Activated naive CD4-positive, alpha-beta T cell treated with anti-CD3 and anti-CD28 coated beads, Interleukin-2, amount 50 U/mL, for 72 hours (primary cell): Measurements from ENCODE around the gene CD59. TPM values are rescaled to one million over a fixed set of nuclear protein-coding genes. Genes with fewer than 3 reads are reported as not detected.
A peak's percentile ranks its signal among the peaks of the same experiment; 100 is the strongest.
"Not testable (repeated sequence)": the region's sequence is repeated elsewhere in the genome, so short reads cannot be mapped to it uniquely, and the experiment has no call there.

Experiments
- ATAC-seq, 2 donors: fragments of 150-1000 bp; cut with Tn5 transposase; 2 replicates each; pipeline ENCODE4 v1.10.0; 2021; ENCODE audit warnings: mild to moderate bottlenecking in 2 of 2, moderate library complexity in 2 of 2
- DNase-seq, 2 donors: peaks; one replicate each; pipeline ENCODE4 v3.0.0; 2021 to 2022; ENCODE audit warnings: low spot score in 2 of 2
- H3K27ac Mint-ChIP-seq, 2 donors: one replicate each; pipeline ENCODE4 v1.8.0; 2022; ENCODE audit warnings: mild to moderate bottlenecking in 2 of 2, mixed read lengths in 2 of 2
- H3K36me3 Mint-ChIP-seq, 2 donors: one replicate each; pipeline ENCODE4 v1.8.0; 2022; ENCODE audit warnings: mixed read lengths in 2 of 2
- H3K9me3 Mint-ChIP-seq, 2 donors: one replicate each; pipeline ENCODE4 v1.8.0; 2022; ENCODE audit warnings: mixed read lengths in 2 of 2
- total RNA-seq, 2 donors: library from RNA; stranded (reverse); gene quantifications; one replicate each; pipeline ENCODE4 v1.2.3, GENCODE V29; 2022

CD59 gene
- total RNA-seq, 2 donors from 2014 or later, result 41.9 to 61.7 TPM

DNA sequence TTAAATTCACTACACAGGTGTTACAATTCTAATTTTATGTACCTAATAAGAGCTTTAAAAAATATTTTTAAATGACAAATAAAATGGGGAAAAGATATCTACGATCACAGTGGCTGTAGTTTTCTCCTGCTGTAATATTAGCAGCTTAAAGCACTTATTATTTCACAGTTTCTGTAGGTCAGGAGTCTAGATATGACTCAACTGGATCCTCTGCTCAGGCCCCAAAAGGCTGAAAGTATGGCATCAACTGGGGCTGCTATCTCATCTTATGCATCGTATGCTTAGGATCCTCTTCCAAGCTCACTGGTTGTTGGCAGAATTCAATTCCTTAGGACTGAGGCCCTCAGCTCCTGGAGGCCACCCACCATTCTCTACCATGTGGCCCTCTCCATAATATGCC, 25.2 kb upstream of the CD59 start:
- H3K27ac Mint-ChIP-seq, result no peak overlapping the region
- H3K9me3 Mint-ChIP-seq, result peaks cover 0 to 4% of the 10 kb centered on the region in 2 donors

DNA sequence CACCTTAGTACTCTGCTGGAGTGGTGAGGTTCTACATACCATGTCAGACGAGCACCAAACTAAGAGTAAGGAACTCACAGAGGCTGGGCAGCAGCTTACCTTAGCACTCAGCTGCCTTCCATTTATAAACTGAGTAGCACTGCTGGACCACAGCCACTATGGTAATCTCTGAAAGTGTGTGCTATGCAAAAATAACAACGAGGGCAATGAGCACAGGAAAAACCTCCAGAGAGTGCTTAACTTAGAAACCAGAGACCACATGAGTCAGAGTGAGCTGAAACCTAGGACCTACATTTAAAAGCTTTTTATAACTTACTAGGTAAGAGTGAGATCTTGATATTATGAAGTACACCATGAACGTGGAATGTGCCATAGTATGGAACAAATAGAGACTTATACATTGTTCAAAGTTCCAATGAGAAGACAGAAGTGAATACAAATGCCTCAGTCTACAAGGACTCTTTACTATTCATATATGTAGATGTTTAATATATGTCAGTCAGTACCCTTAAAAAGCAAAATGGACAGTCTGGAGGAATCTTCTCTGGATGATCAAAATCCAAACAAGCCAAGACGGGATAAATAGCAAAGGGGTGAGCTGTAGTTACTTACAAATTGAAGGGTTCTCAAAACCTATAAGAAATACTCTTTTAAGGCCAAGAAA, 17.2 kb upstream of the CD59 start:
- no peaks in the 10 kb centered on the region for H3K36me3 Mint-ChIP-seq
- H3K9me3 Mint-ChIP-seq, result no peaks in the 10 kb centered on the region
- peak; percentile 81 to 95 for ATAC-seq
- no peak for DNase-seq
- H3K27ac Mint-ChIP-seq, result no peak overlapping the region

More for the DNA sequence above, 25.2 kb upstream of the CD59 start:
- ATAC-seq, result no peak
- DNase-seq, result no peak
- peaks cover 19 to 30% of the 10 kb centered on the region in 2 donors for H3K36me3 Mint-ChIP-seq

DNA sequence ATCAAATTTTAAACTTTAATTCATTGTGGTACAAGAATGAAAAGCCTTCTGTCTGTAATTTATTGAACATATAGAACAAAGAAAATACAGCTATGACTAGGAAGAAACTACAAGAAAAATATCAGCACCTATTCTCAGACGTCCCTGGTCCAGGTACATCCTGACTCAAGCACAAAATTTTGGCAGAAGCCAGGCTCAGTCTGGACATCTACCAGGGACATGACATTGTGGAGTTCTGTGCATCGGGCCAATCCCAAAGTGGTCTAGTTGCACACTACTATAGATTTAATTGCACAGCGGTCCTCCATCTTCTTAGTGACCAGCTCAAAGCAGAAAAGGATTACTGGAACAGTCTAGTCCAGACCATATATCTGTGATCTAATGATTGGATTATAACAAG, 15.7 kb upstream of the CD59 start:
- H3K9me3 Mint-ChIP-seq, result no peaks in the 10 kb centered on the region
- DNase-seq (no peak), ATAC-seq (no peak)
- no peak overlapping the region for H3K27ac Mint-ChIP-seq
- no peaks in the 10 kb centered on the region for H3K36me3 Mint-ChIP-seq

DNA sequence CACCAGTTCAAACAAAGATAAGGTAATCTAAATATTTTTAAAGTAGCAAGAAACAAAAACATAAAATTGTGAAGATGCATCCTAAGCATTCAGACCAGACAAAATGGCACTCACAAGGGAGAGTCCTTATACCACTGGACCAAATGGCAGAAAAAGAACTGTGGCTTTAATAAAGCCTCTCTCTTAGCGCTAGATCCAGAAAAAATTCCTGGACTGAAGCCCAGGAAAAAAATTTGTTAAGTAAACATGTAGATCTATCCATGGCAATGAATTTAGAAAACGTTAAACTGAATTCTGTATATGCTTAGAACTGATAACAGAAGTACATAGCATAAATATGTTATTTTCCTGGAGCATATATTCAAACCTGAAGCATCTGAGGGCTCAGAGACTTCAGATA, 11.8 kb upstream of the CD59 start:
- Mint-ChIP-seq H3K27ac (no peak overlapping the region), H3K36me3 (no peaks in the 10 kb centered on the region), H3K9me3 (no peaks in the 10 kb centered on the region)
- no peak for ATAC-seq
- DNase-seq, result no peak

DNA sequence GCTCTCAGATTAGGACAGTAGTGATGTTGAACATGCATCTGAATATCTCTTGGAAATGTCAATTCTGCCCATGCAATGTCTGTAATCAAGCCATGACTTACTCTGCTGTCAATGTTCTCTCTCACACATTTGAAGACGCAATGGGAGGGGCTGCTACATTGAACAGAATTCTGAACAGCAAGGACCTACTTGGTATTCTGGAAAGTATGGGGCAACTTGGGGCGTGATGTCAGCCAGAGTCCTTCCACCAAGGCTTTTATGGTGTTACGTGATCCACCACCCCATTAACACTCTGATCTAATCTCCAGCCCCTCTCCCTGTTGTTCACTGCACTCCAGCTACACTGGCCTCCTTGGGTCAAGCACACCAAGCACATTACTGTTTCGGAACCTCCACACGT, 7.1 kb upstream of the CD59 start:
- Mint-ChIP-seq H3K27ac (no peak overlapping the region), H3K9me3 (no peaks in the 10 kb centered on the region), H3K36me3 (no peaks in the 10 kb centered on the region)
- ATAC-seq (no peak), DNase-seq (no peak)

DNA sequence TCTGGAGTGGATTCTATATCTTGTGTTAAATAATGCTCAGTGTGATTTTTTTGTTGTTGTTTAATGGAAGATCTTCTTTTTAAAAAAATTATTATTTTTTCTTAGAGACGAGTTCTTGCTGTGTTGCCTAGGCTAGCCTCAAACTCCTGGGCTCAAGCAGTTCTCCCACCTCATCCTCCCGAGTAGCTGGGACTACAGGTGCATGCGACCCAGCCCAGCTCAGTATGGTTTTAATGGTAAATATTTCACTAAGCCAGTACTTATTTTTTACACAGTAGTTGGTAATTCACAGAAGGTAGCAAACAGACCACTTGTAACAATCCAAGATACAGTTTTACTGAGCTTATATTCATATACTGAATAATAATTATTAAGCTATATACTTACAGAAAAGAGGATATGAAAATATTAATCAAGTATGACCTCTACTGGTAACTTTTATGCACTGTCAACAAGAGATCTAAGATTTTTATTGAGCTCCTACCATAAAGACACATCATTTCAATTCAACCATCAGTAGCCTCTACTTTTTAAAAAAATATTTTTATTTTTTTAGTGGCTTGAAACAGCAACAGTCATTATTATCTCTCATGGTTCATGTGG, 6.1 kb upstream of the CD59 start:
- ATAC-seq (no peak), DNase-seq (no peak)
- Mint-ChIP-seq H3K27ac (no peak overlapping the region), H3K9me3 (no peaks in the 10 kb centered on the region), H3K36me3 (no peaks in the 10 kb centered on the region)

DNA sequence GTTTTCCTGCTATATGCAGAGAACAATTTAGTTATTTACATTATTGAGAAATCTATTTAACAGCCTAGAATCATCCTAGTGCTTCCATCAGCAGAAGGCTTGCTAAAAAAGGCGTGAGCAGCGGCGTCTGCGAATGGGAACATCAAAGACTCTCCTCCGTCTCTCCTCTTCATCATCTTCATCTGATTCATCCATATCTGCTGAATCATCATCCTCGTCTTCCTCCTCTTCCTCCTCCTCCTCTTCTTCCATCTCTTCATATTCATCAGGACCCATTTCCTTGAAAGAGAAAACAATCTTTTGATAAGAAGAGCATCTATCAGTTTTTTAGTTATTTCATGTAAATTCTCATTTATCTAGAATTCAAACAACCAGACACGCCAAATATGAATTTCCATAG, 5.6 kb upstream of the CD59 start:
- H3K27ac Mint-ChIP-seq, result no peak overlapping the region
- no peak for DNase-seq
- no peaks in the 10 kb centered on the region for H3K36me3 Mint-ChIP-seq
- no peak for ATAC-seq
- H3K9me3 Mint-ChIP-seq, result no peaks in the 10 kb centered on the region

DNA sequence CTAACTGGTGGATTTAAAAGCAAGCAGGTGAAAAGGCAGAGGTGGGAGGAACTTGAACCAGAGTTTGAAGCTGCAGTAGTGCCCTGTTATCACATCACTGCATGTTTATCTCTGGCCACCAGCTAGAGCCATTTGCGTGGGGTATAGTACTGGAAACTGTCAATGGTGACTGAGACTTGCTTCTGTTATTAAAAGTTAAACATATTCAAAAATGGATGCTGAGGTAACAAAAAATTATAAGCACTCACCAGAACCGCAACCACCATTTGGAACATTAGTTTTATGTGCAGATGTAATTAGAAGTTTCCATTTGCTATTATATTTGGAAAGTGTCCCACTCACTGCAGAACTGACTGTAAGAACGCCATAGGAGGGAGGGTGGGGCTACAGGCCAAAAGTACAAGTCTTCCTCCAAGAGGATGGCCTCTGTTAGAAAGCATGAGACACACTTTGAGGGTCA, 1.2 kb upstream of the CD59 start:
- Mint-ChIP-seq H3K9me3 (no peaks in the 10 kb centered on the region), H3K36me3 (peaks cover 7 to 9% of the 10 kb centered on the region in 2 donors), H3K27ac (no peak overlapping the region)
- ATAC-seq (no peak), DNase-seq (no peak)

DNA sequence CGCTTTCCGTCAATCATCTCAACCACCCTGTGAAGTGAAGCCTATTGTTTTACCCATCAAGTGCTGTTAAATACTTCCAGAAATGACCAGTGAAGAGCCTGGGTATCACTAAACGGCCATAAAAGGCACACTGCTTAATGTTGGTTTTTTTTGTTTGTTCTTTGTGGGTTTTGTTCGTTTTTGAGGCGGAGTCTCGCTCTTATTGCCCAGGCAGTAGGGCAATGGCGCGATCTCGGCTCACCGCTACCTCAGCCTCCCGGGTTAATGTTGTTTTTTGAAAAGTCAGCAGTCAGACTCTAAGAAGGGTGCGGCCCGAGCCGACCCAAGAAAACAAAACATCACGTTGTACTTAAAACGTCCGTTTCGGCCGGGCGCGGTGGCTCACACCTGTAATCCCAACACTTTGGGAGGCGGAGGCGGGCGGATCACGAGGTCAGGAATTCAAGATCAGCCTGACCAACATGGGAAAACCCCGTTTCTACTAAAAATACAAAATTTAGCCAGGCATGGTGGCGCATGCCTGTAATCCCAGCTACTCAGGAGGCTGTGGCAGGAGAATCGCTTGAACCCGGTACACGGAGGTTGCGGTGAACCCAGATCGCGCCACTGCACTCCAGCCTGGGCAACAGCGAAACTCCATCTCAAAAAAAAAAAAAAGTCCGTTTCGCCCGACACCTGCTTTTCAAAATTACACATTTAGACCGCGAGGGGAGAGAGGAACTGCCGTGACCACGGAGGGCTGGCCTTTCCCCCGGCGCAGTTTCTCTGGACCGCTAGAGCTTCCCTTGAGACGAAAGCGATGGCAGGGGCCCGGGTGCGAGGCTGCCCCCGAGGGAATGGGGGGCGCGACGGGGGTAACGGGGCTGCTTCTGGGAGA, 714 bp downstream of the CD59 start:
- no peaks in the 10 kb centered on the region for H3K9me3 Mint-ChIP-seq
- peak; percentile 46 to 84 for DNase-seq
- ATAC-seq, result peak; percentile 50 to 69
- H3K27ac Mint-ChIP-seq, result peak overlapping the region; percentile 81 to 91
- H3K36me3 Mint-ChIP-seq, result peaks cover 7 to 11% of the 10 kb centered on the region in 2 donors

DNA sequence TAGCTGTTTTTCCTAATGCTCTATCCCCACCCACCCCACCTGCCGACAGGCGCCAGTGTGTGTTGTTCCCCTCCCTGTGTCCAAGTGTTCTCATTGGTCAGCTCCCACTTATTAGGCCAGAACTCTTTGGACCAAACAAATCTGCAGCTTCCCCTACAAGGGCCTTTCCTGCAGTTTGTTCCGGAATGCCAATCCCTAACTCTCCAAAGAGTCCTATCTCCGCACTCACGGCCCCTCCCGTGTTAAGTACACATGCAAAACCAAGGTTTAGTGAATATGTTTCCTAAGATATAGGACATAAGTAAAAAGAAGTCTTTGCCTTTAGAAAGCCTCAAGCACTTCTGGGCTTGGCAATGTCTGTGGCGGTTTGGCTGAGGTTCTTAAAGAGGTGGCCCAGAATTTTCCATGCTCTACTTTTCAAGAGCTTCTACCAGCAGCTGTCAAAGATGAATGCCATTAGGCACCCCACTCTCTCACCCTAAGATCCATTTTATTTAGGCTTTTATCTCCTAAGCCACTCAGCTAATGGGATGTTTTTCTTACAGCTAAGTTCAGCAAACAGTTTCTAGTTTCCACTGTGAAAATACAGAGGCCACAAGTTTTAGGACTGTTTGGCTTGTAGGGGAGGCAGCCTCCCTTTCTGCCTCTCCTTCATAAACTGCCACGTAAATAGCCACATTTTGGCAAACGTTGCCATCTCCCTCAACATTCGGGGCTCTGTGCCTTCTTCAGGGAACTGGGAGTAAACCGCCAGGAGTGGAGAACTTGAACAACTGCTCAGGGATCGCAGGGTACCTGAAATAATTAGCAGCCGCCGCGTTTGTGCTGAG, 1.6 kb downstream of the CD59 start:
- no peak for ATAC-seq
- Mint-ChIP-seq H3K9me3 (no peaks in the 10 kb centered on the region), H3K27ac (peak overlapping the region; percentile 81 to 91), H3K36me3 (peaks cover 7 to 11% of the 10 kb centered on the region in 2 donors)
- no peak for DNase-seq

DNA sequence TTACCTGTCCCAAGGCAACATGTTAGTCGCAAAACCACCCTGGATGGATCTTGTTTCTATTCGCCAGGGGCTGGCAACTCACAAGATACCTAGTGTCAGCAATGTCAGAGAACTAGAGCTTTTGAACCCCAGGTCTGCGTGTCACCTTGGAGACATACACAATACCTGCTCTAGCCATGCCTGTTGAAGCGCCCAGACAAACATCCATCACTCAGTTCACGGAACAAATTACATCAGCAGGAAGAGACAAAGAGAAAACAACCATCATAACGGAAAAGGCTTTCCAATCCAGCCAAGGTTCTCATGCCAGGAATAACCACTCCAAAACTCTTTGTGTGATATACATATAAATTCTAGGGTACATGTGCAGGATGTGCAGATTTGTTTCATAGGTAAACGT, 2.2 kb downstream of the CD59 start:
- H3K27ac Mint-ChIP-seq, result no peak overlapping the region

DNA sequence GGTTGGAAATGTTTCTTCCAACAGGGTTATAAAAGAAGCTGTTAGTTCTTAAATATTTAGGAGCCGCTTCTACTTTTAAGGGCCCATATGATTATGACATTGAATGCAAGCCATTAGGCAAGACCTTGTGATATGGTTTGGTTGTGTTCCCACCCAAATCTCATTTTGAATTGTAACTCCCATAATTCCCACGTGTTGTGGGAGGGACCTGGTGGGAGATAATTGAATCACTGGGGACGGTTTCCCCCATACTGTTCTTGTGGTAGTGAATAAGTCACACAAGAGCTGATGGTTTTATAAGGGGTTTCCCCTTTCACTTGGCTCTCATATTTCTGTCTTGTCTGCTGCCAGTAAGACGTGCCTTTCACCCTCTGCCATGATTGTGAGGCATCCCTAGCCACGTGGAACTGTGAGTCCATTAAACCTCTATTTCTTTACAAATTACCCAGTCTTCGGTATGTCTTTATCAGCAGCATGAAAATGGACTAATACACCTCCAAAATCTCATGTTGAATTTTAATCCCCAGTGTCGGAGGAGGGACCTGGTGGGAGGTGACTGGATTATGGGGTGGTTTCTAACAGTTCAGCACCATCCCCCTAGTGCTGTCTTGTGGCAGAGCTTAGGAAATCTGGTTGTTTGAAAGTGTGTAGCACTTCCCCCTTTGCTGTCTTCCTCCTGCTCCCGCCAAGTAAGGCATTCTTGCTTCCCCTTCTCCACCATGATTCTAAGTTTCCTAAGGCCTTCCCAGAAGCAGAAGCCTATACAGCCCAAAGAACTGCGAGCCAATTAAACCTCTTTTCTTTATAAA, 4.3 kb downstream of the CD59 start:
- peak in 1 of 2 donors; percentile 24 for DNase-seq
- Mint-ChIP-seq H3K9me3 (no peaks in the 10 kb centered on the region), H3K27ac (peak overlapping the region; percentile 22 to 66), H3K36me3 (peaks cover 7 to 17% of the 10 kb centered on the region in 2 donors)
- ATAC-seq, result peak; percentile 66 to 71

More for the DNA sequence above, 2.2 kb downstream of the CD59 start:
- no peaks in the 10 kb centered on the region for H3K9me3 Mint-ChIP-seq
- DNase-seq (no peak), ATAC-seq (no peak)
- peaks cover 7 to 16% of the 10 kb centered on the region in 2 donors for H3K36me3 Mint-ChIP-seq

DNA sequence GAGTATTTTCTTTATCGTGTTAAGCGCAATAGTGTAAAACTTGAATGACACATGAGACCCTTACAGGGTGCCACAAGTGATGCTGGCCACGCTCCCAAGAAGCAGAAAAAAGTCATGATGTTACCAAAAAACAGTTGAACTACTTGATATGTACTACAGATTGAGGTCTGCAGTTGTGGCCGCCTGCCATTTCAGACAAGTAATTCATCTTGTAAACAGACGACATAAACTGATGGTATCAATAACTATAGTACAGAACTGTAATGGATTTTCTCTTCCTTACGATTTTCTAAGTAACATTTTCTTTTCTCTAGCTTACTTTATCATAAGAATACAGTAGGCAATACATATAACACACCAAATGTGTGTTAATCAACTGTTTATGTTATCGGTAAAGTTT, 5.5 kb downstream of the CD59 start:
- Mint-ChIP-seq H3K36me3 (peaks cover 7 to 17% of the 10 kb centered on the region in 2 donors), H3K9me3 (no peaks in the 10 kb centered on the region), H3K27ac (no peak overlapping the region)
- DNase-seq (no peak), ATAC-seq (no peak)

DNA sequence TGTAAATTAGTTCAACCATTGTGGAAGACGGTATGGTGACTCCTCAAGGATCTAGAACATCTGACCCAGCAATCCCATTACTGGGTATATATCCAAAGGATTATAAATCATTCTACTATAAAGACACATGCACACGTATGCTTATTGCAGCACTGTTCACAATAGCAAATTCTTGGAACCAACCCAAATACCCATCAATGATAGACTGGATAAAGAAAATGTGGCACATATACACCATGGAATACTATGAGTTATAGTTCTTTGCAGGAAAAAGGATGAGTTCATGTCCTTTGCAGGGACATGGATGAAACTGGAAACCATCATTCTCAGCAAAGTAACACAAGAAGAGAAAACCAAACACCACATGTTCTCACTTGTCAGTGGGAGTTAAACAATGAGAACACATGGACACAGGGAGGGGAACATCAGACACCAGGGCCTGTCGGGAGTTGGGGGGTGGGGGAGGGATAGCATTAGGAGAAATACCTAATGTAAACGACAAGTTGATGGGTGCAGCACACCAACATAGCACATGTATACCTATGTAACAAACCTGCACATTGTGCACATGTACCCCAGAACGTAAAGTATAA, 7.1 kb downstream of the CD59 start:
- ATAC-seq, H3K27ac Mint-ChIP-seq, DNase-seq, H3K9me3 Mint-ChIP-seq: not testable (repeated sequence)
- H3K36me3 Mint-ChIP-seq, result peaks cover 7 to 17% of the 10 kb centered on the region in 2 donors

DNA sequence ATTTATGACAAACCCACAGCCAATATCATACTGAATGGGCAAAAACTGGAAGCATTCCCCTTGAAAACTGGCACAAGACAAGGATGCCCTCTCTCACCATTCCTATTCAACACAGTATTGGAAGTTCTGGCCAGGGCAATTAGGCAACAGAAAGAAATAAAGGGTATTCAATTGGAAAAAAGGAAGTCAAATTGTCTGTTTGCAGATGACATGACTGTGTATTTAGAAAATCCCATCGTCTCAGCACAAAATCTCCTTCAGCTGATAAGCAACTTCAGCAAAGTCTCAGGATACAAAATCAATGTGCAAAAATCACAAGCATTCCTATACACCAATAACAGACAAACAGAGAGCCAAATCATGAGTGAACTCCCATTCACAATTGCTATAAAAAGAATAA, 8.7 kb downstream of the CD59 start:
- H3K9me3 Mint-ChIP-seq, H3K36me3 Mint-ChIP-seq, ATAC-seq, DNase-seq, H3K27ac Mint-ChIP-seq: not testable (repeated sequence)
